ENCODE results near the gene ITPR1.

ITPR1 gene

GRCh38 chr3:4599612-4600011, 106.5 kb downstream of the ITPR1 start:
- DNase-seq: no peak

DNA sequence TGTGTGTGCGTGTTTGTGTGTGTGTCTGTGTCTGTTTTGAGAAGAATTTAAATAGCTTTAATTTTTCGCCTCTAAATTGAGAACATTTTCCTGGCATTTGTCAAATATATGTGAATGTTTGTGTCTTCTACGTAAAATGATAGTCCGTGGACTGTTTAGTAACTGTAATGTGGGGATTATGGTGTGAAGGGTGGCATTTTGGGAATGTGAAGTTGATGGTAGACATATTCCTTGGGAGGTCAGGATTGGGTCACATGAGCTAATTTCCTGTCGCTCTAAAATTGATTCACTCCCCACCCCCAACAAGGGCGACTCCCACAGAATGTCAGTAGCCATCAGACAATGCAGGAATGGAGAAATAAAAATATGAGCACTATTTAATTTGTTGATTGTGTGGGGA, 107.3 kb downstream of the ITPR1 start:
- no peak for DNase-seq

DNA sequence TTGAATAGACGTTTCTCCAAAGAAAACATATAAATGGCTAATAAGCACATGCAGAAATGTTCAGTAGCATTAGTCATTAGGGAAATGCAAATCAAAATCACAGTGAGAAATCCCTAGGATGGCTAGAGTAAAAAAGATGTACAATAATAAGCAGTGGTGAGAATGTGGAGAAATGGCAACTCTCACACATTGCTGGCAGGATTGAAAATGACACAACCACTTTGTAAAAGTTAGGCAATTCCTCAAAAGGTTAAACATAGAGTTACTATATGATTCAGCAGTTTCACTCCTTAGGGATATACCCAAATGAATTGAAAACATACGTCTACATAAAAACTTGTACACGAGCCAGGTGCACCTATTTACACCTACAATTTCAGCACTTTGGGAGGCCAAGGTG, 108.7 kb downstream of the ITPR1 start:
- DNase-seq: no peak

DNA sequence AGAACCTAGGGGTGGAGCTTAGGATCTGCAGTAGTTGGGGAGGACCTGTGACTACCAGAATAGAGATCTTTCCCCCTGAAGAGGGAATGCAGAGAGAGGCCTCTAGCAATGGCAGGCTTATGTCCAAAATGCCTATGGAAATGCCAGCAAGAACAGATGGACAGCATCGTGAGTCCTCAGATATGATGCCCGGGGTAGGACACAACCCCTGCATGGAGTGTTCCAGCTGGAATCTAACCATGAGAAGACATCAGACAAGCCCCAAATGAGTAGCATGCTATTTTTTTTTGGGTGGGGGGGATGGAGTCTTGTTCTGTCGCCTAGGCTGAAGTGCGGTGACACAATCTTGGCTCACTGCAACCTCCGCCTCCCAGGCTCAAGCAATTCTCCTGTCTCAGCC, 111.5 kb downstream of the ITPR1 start:
- DNase-seq: no peak

GRCh38 chr3:4606911-4607310, 113.8 kb downstream of the ITPR1 start:
- no peak for DNase-seq

DNA sequence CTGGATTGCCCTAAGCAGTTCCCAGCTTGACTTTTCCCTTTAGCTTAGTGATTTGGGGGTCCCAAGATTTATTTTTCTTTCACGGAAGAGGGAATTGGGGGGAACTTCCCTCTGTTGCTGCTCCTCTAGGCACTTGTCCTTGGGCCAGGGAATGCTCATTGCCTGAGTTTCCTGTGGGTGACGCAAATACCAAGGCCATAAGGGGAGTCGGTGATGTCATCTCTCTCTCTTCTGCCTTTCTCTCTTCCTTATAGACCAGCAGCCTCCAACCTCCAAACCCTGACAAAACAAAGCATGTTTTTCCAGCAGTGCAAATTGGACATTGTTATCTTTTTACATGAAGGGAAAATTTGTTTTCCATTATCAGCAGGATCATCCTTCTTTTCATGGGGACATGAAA, 120.2 kb downstream of the ITPR1 start:
- DNase-seq: no peak

DNA sequence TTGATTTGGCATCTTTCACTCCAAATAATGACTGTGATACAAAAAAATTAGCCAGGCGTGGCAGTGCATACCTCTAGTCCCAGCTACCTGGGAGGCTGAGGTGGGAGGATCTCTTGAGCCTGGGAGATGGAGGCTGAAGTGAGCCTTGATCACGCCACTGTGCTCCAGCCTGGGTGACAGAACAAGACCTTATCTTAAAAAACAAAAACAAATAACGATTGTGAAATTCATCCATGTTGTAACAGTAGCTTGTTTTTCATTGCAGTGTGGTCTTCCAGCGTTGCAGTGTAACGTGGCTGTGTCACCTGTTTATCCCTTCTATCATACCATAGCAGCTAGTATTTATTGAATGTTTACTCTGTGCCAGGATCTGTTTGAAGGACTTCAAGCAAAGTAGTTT, 120.9 kb downstream of the ITPR1 start:
- no peak for DNase-seq

DNA sequence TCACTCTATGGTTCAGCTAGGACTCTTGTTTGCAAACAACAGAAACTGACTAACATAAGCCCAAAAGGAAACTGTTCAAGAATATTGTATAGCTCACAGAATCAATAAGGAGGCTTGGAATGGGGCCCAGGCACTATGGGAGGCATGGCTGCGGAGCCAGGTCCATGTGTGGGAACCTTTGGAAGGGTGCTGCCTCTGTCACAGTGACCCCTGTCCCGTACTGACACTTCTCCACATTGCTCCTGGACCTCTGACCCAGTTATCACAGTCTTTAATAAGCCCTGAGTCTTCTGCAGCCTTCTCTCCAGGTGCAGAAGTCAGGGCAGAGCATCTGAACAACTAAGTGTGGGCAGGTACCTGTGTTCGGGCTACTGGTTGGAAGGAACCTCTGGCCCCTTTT, 121.8 kb downstream of the ITPR1 start:
- DNase-seq: no peak

GRCh38 chr3:4615750-4616149, 122.6 kb downstream of the ITPR1 start:
- no peak for DNase-seq

DNA sequence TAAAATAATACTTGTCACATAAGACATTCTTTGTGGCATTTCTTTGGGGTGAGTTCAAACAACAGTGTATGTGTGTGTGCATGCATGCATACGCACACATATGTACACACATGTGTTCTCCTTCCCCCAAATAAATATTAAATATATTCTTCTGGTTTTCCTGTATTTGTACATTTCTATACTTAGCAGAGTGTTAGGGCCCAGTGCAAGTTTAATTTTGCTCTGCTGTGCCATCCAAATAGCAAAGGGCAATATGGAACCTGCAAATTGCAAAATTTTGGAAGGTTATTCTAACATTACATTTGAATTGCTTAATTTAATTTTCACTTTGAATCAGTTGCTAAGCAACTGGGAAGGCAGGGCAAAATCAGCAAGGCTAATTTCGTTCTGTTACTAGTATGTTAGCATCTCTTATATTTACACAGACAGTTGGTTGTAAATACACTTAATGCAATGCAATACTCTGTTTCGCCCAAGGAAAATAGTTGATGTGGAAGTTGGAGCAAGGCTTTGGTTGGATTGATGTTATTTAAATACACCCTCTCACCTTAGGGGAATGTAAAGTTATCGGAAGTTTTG, 130.4 kb downstream of the ITPR1 start:
- no peak for DNase-seq

DNA sequence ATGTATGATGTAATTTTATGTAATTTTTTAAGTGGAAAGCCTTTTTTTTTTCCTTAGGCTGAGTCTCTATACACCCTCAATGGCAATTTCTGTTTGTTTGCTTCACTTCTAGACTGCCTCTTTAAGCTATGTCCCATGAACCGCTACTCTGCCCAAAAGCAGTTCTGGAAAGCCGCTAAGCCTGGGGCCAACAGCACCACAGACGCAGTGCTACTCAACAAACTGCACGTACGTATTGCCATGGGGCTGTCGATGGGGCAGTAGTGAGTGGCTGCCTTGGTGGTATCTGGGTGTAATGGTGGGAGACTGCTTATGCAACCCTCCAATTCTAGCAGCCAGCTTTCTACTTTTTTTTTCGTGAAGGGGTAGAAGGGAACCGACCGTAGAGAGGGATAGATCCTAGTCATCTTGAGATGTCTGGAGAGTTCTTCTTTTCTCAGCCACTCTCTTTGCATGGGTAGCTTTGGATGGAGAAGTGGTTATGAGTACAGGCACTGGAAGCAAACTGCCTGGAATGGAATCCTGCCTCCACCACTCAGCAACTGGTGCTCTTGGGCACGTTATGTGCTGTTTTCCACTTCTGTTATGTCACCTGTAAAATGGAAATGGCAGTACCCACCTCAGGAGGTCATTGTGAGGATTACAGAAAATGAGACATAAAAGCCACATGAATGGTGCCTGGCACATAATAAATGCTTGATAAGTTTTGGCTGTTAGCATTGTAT, 134.7 kb downstream of the ITPR1 start:
- no peak for DNase-seq

- no peak for DNase-seq
These were observed 136.2 kb downstream of the ITPR1 start for GRCh38 chr3:4629095-4630007.

DNA sequence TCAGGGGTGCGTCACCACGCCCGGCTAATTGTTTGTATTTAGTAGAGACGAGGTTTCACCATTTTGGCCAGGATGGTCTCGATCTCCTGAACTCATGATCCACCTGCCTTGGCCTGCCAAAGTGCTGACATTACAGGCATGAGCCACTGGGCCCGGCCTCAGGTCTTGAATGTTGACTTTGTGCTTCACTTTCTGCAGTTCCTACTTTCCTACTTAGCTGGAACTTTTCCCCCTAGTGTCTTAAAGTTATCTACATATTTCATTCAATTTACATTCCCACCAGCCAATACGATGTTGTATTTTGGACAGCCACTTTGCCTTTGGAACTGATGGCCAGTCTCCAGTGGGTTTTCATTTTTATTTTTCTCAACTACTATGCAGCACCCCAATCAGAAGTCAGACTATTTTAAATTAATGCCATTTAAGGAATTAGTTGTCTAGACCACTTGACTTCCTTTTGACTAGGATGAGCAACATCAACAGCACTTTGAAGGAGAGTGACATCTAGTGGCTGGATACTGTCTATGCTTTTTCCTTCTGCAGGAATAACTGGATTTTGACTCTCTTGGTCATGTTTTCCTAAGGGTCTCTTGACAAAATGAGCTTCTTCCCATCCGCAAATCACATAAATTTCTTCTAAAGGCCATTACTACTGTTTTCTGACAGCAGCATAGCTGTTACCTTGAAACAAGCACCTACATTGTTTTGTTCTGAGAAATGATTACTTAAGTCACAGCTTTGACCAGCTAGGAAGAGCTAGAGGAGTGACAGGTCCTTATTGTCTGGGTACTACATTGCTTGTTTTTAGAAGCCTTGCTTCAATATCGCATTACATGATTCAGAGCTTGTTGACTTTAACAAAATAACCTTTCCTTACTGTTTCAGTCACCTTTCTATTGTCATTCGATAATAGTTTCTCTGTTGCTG, 140.2 kb downstream of the ITPR1 start:
- DNase-seq: peak; percentile 74

DNA sequence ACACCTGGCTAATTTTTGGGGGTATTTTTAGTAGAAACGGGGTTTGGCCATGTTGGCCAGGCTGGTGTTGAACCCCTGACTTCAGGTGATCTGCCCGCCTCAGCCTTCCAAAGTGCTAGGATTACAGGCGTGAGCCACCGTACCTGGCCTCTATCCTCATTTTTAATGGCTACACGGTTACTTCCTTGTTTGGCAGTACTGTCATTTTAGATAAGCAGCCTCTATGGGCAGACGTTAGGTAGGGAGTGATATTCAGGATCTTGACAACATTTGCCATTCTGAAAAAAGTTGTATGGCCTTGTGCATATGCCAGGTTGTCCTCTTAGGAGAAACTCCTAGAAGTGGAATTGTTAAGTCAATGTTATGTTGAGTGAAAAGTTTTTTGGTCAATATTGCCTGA, 141.7 kb downstream of the ITPR1 start:
- DNase-seq: no peak

GRCh38 chr3:4637265-4637664, 144.1 kb downstream of the ITPR1 start:
- no peak for DNase-seq

- DNase-seq: no peak
These were observed 148.9 kb downstream of the ITPR1 start for GRCh38 chr3:4641863-4642563.

- no peak for DNase-seq
These were observed 149.5 kb downstream of the ITPR1 start for GRCh38 chr3:4642611-4643010.

GRCh38 chr3:4643904-4644547, 150.9 kb downstream of the ITPR1 start:
- DNase-seq: no peak

DNA sequence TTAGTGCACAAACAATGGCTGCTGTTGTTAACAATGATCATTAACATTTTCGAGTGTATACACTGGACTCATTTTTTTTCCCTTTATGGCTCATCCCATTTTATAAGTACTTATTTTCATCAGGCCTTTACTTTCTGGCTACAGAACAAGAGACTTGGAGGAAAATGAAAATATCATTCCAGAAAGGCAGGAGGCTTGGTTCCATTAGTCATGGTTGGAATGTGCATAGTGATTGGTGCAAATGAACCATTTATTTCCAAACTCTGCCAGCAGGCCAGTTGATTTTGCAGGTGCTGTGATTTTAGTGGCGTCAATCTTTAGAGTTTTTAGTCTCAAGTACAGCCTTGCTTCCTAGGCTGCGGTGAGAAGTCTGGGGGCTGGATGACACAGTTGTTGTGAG, 151.8 kb downstream of the ITPR1 start:
- no peak for DNase-seq

DNA sequence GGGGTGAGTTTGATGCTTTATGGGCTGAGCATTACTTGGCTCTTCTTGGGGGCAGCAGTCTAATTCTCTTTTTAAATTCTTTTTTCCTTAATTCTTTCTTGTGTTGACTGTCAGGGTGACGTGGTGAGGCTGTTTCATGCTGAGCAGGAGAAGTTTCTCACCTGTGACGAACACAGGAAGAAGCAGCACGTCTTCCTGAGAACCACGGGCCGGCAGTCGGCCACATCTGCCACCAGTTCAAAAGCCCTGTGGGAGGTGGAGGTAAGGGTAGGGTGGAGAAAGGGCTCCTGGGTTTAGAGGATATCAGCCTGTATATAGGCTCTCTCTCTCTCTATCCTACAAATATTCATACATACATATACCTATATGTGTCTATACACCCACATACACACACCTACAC, 152.3 kb downstream of the ITPR1 start:
- no peak for DNase-seq

DNA sequence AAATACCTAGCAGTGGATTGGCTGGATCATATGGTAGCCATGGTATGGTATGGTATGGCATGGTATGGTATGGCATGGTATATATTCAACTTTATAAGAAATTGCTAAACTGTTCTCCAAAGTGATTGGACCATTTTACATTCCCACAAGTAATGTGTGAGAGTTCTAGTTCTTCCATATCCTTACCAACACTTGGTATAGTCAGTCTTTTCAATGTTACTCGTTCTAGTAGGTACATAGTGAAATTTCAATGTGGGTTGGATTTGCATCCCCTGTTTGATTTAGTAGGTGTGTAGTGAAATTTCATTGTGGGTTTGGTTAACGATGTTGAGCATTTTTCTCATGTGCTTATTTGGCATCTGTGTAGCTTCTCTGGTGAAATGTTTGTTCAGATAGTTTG, 154.3 kb downstream of the ITPR1 start:
- DNase-seq: no peak
